ENCODE results near the gene MLLT10. TPM values are rescaled to one million over a fixed set of nuclear protein-coding genes. Genes with fewer than 3 reads are reported as not detected.

The MLLT10 gene
- total RNA-seq, 1 experiment from 2014 or later = 72.3 TPM

DNA sequence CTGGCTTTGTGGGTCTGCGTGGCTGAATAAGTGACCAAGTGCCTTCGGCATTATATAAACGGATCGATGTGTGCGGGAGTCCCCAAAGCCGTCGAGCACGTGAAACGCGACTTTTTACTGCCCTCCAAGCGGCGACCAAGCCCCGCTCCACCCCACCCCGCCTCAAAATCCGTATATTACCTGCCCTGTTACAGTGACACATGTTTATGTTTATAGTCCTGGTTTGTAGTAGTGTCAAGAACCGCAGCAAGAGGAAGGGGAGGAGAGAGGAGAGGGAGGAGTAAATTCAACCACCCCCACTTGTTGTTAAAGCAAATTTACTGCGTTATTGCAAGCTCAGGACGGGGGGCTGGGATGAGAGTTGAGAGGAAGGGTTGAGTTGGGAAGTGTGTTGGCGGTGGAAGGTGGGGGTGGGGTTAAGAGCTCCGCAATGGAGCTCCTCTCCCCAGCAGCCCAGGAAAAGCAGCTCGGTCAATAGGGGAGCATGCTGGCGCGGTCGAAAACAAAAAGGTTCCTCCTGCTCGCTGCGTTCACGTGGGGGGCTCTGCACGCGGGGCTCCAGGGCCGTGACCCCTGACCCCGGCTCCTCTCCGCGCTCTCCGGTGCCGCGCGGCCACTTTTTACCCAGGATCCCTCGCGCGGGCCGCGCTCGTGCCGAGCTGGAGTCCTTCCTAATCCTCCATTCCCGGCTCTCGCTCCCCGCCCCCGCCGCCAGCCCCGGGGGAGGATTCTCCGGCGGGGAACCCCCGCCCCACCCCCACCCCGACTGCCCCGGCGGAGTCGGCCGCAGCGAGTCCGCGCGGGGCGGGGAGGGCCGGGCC is 8.5 kb upstream of the MLLT10 start, which contains the start of gene SKIDA1:
SKIDA1 (minus strand) TSS at position 316 of the 821 bp plus-strand sequence. CDS start 7,860 bp downstream, outside the sequence.
- no peak within 1 kb of the TSS for H2BK15ac ChIP-seq (ENCODE audit: low read depth, low read length)
- H2BK120ac ChIP-seq (ENCODE audit: low read depth, low read length, poor library complexity, severe bottlenecking) = no peak within 1 kb of the TSS
- Mint-ChIP-seq H3K27me3 (ENCODE audit: low read depth) (peaks cover 4% of the 10 kb centered on the region), H3K9me3 (no peaks in the 10 kb centered on the region; a peak in 2 of 5 replicates), H3K36me3 (ENCODE audit: insufficient read depth in 1 of 3, low read depth in 3 of 3) (no peaks in the 10 kb centered on the region; a peak in 1 of 7 replicates), H3K4me1 (peaks cover 59 to 61% of the 10 kb centered on the region in 2 experiments), H3K27ac (peak within 1 kb of the TSS; percentile 95 to 100 (median 99)), H3K4me3 (peak within 1 kb of the TSS; percentile 78 to 91)
- no peak within 1 kb of the TSS for H2AFZ ChIP-seq (ENCODE audit: low read length)
- H3K23ac ChIP-seq (ENCODE audit: insufficient read length, low read depth, low read length) = no peak within 1 kb of the TSS
- H4K91ac ChIP-seq (ENCODE audit: insufficient read length, low read depth, low read length) = no peak within 1 kb of the TSS
- H2BK20ac ChIP-seq (ENCODE audit: low read depth, low read length, poor library complexity, severe bottlenecking) = no peak within 1 kb of the TSS
- TF ChIP-seq, protein P1, sequence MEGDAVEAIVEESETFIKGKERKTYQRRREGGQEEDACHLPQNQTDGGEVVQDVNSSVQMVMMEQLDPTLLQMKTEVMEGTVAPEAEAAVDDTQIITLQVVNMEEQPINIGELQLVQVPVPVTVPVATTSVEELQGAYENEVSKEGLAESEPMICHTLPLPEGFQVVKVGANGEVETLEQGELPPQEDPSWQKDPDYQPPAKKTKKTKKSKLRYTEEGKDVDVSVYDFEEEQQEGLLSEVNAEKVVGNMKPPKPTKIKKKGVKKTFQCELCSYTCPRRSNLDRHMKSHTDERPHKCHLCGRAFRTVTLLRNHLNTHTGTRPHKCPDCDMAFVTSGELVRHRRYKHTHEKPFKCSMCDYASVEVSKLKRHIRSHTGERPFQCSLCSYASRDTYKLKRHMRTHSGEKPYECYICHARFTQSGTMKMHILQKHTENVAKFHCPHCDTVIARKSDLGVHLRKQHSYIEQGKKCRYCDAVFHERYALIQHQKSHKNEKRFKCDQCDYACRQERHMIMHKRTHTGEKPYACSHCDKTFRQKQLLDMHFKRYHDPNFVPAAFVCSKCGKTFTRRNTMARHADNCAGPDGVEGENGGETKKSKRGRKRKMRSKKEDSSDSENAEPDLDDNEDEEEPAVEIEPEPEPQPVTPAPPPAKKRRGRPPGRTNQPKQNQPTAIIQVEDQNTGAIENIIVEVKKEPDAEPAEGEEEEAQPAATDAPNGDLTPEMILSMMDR (conservative IDR thresholded peaks at IDR 0.05) = no peak
- peaks cover 20% of the 10 kb centered on the region for H3K23me2 ChIP-seq (ENCODE audit: insufficient read length, low read depth, low read length, poor library complexity, severe bottlenecking)
- no peaks in the 10 kb centered on the region; the same call in 1 of the 2 replicates for H3K27me3 ChIP-seq (ENCODE audit: insufficient read depth, low read length)
- no CpG with 5 or more reads among the region's 64 CpGs for WGBS (ENCODE audit: extremely low coverage, insufficient read length, low lambda C conversion rate)
- peak within 1 kb of the TSS; percentile 82 for H3K9ac ChIP-seq (ENCODE audit: extremely low read depth, insufficient read length, low read length)
- no peak within 1 kb of the TSS for H2AK5ac ChIP-seq (ENCODE audit: insufficient read length, low read length)
- peak within 1 kb of the TSS; percentile 18 for H2BK5ac ChIP-seq (ENCODE audit: insufficient read length, low read length)
- DNase-seq = peak; percentile 88
- 0 out of 2 replicates have a peak, but pooled peaks cover 2% of the 10 kb centered on the region for H3K4me1 ChIP-seq (ENCODE audit: insufficient read depth, low read length)
- H3K27ac ChIP-seq (ENCODE audit: insufficient read length, low read depth, low read length) = peak within 1 kb of the TSS; percentile 92
- peak within 1 kb of the TSS; percentile 64 for H3K56ac ChIP-seq (ENCODE audit: insufficient read length, low read depth, low read length)
- no peaks in the 10 kb centered on the region for H3K79me1 ChIP-seq (ENCODE audit: insufficient read depth, low read depth, low read length, poor library complexity, severe bottlenecking)
- no peak within 1 kb of the TSS for H2BK12ac ChIP-seq (ENCODE audit: insufficient read length, low read depth, low read length)
- H3K14ac ChIP-seq (ENCODE audit: insufficient read depth, low read length) = peak within 1 kb of the TSS; percentile 95
- H3K9me3 ChIP-seq (ENCODE audit: control insufficient read depth, low read depth, low read length) = no peaks in the 10 kb centered on the region
- peak within 1 kb of the TSS; percentile 93 for H3K18ac ChIP-seq (ENCODE audit: insufficient read length, low read depth, low read length)
- peak within 1 kb of the TSS; percentile 86 for H3T11ph ChIP-seq (ENCODE audit: low read length)
- peak within 1 kb of the TSS; percentile 91 for H3K4me2 ChIP-seq (ENCODE audit: insufficient read depth, insufficient read length, low read length)
- H4K5ac ChIP-seq (ENCODE audit: insufficient read length, low read depth, low read length) = peak within 1 kb of the TSS; percentile 66
- H4K20me1 ChIP-seq (ENCODE audit: control insufficient read depth, insufficient read depth, insufficient read length) = no peaks in the 10 kb centered on the region
- no peak within 1 kb of the TSS for H4K8ac ChIP-seq (replicated peaks; ENCODE audit: insufficient read length, low read depth, low read length)
- peak within 1 kb of the TSS; percentile 53; the same call in 1 of the 2 replicates for H3K4ac ChIP-seq (ENCODE audit: low read depth, low read length)
- H3K79me2 ChIP-seq (ENCODE audit: insufficient read depth, low read length) = no peaks in the 10 kb centered on the region
